ENCODE data around the gene RBM17. TPM values are rescaled to one million over a fixed set of nuclear protein-coding genes. Genes with fewer than 3 reads are reported as not detected.

The RBM17 gene
- total RNA-seq, 1 experiment from 2014 or later: 129 TPM

- DNase-seq (ENCODE audit: low read depth, low spot score) (no peak), ATAC-seq (no peak)
- no peaks in the 10 kb centered on the region for H3K9me3 ChIP-seq (ENCODE audit: control insufficient read depth in 1 of 2, insufficient read depth in 1 of 2, low read depth in 1 of 2, low read length in 2 of 2)
- H2AFZ ChIP-seq (ENCODE audit: low read depth, low read length, poor library complexity, severe bottlenecking): no peak overlapping the region
- H3K4me2 ChIP-seq (ENCODE audit: low read length): no peak overlapping the region
- no peaks in the 10 kb centered on the region for H4K20me1 ChIP-seq (ENCODE audit: insufficient read depth)
- no peak overlapping the region for H3K9ac ChIP-seq (ENCODE audit: low read length)
- H3K4me1 ChIP-seq (ENCODE audit: control insufficient read depth in 1 of 2, insufficient read depth in 2 of 2, low read length in 2 of 2): peaks cover 0 to 4% of the 10 kb centered on the region in 2 experiments; a peak in 1 of 4 replicates
- RAD21 ChIA-PET (ENCODE audit: low non-redundant PET in 1 of 2, low total read pairs in 2 of 2, uncharacterized antibody in 2 of 2, unreplicated experiment in 2 of 2): no interaction called here
- no peaks in the 10 kb centered on the region for H3K36me3 ChIP-seq (ENCODE audit: control insufficient read depth in 1 of 2, insufficient read depth in 2 of 2, low read length in 2 of 2)
- no peak overlapping the region for H3K4me3 ChIP-seq (replicated peaks in 1 of 2; ENCODE audit: low read depth in 1 of 2, low read length in 2 of 2)
- no peak for TF ChIP-seq REST (IDR thresholded peaks at IDR 0.05; ENCODE audit: low read depth)
- TF ChIP-seq ZBTB33 (IDR thresholded peaks at IDR 0.05; ENCODE audit: extremely low read depth, insufficient replicate concordance, low read length): no peak
- TF ChIP-seq, protein P1, sequence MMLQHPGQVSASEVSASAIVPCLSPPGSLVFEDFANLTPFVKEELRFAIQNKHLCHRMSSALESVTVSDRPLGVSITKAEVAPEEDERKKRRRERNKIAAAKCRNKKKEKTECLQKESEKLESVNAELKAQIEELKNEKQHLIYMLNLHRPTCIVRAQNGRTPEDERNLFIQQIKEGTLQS (IDR thresholded peaks at IDR 0.05): no peak
- TF ChIP-seq EZH2 (IDR thresholded peaks at IDR 0.05): no peak
- no peak for TF ChIP-seq POLR2AphosphoS5 (IDR thresholded peaks at IDR 0.05; ENCODE audit: low read depth, low read length)
- TF ChIP-seq ZNF274 (IDR thresholded peaks at IDR 0.05; ENCODE audit: low read depth, low read length): no peak
- TF ChIP-seq CTCF (IDR thresholded peaks at IDR 0.05 in 2 of 3, conservative IDR thresholded peaks at IDR 0.05 in 1 of 3; ENCODE audit: borderline replicate concordance in 1 of 3, insufficient read depth in 1 of 3, low read depth in 2 of 3, low read length in 2 of 3): no peak
- no TSS peak for BruUV-seq (replicated peaks)
- H3K27me3 ChIP-seq (ENCODE audit: insufficient read depth, low read length): peaks cover 36% of the 10 kb centered on the region
- no peak overlapping the region for H3K27ac ChIP-seq (ENCODE audit: low read depth, low read length)
- CTCF ChIA-PET: no interaction called here
- no peaks in the 10 kb centered on the region for H3K79me2 ChIP-seq (ENCODE audit: insufficient read depth, low read length)
- no peaks in the 10 kb centered on the region for H3K9me2 ChIP-seq (ENCODE audit: insufficient read depth)
- POLR2A ChIA-PET: no interaction called here
- intact Hi-C loops (cut with micrococcal nuclease): no loop called here
Measured at GRCh38 chr10:6045878-6046772, 42.7 kb upstream of the RBM17 start.

Data from HCT116 (cell line).